ENCODE results near the gene ODAPH.
"Not testable (repeated sequence)": the region's sequence is repeated elsewhere in the genome, so short reads cannot be mapped to it uniquely, and the experiment has no call there.

DNA sequence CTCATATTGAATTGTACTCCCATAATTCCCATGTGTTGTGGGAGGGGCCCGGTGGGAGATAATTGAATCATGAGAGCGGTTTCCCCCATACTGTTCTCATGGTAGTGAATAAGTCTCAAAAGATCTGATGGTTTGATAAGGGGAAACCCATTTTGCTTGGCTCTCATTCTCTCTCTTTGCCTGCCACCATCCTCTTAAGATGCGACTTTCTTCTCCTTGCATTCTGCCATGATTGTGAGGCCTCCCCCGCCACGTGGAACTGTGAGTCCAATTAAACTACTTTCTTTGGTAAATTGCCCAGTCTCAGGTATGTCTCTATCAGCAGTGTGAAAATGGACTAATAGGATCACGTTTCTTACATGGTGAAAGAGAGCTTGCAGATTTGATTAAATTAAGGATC lies 18.6 kb upstream of the ODAPH start:
- TF ChIP-seq, protein P1, sequence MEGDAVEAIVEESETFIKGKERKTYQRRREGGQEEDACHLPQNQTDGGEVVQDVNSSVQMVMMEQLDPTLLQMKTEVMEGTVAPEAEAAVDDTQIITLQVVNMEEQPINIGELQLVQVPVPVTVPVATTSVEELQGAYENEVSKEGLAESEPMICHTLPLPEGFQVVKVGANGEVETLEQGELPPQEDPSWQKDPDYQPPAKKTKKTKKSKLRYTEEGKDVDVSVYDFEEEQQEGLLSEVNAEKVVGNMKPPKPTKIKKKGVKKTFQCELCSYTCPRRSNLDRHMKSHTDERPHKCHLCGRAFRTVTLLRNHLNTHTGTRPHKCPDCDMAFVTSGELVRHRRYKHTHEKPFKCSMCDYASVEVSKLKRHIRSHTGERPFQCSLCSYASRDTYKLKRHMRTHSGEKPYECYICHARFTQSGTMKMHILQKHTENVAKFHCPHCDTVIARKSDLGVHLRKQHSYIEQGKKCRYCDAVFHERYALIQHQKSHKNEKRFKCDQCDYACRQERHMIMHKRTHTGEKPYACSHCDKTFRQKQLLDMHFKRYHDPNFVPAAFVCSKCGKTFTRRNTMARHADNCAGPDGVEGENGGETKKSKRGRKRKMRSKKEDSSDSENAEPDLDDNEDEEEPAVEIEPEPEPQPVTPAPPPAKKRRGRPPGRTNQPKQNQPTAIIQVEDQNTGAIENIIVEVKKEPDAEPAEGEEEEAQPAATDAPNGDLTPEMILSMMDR (IDR thresholded peaks at IDR 0.05): not testable (repeated sequence)
- TF ChIP-seq EP300 (IDR thresholded peaks at IDR 0.05; ENCODE audit: low read depth); POLR2AphosphoS5 (IDR thresholded peaks at IDR 0.05); POLR2A (IDR thresholded peaks at IDR 0.05): not testable (repeated sequence)

All from transverse colon (tissue), 4 donors.